ENCODE data around the gene PNLIPRP3.
A peak's percentile ranks its signal among the peaks of the same experiment; 100 is the strongest.
"Not testable (repeated sequence)": the region's sequence is repeated elsewhere in the genome, so short reads cannot be mapped to it uniquely, and the experiment has no call there.

PNLIPRP3 gene

GRCh38 chr10:116427671-116428070, at the start of gene PNLIPRP3:
TSS of gene PNLIPRP3 (plus strand) at chr10:116427847. CDS start at chr10:116428013, 166 bp downstream.
- no peak for DNase-seq (ENCODE audit: low read depth)

GRCh38 chr10:116382290-116382689, 45.4 kb upstream of the PNLIPRP3 start:
- DNase-seq (ENCODE audit: low read depth): no peak

GRCh38 chr10:116385311-116385710, 42.3 kb upstream of the PNLIPRP3 start:
- DNase-seq (ENCODE audit: low read depth): no peak

GRCh38 chr10:116385994-116386809, 41.4 kb upstream of the PNLIPRP3 start:
- peak; percentile 30 for DNase-seq (ENCODE audit: low read depth)

- DNase-seq (ENCODE audit: low read depth): not testable (repeated sequence)
Measured at GRCh38 chr10:116393246-116393831, 34.3 kb upstream of the PNLIPRP3 start.

- no peak for DNase-seq (ENCODE audit: low read depth)
Measured at GRCh38 chr10:116395223-116395985, 32.2 kb upstream of the PNLIPRP3 start.

GRCh38 chr10:116398224-116398623, 29.4 kb upstream of the PNLIPRP3 start:
- no peak for DNase-seq (ENCODE audit: low read depth)

- no peak for DNase-seq (ENCODE audit: low read depth)
Measured at GRCh38 chr10:116402858-116403257, 24.8 kb upstream of the PNLIPRP3 start.

GRCh38 chr10:116403740-116404250, 23.9 kb upstream of the PNLIPRP3 start:
- no peak for DNase-seq (ENCODE audit: low read depth)

- no peak for DNase-seq (ENCODE audit: low read depth)
Measured at GRCh38 chr10:116408719-116409118, 18.9 kb upstream of the PNLIPRP3 start.

GRCh38 chr10:116410351-116410750, 17.3 kb upstream of the PNLIPRP3 start:
- DNase-seq (ENCODE audit: low read depth): no peak

GRCh38 chr10:116417821-116418220, 9.8 kb upstream of the PNLIPRP3 start:
- no peak for DNase-seq (ENCODE audit: low read depth)

- DNase-seq (ENCODE audit: low read depth): no peak
Measured at GRCh38 chr10:116418389-116418788, 9.3 kb upstream of the PNLIPRP3 start.

- DNase-seq (ENCODE audit: low read depth): no peak
Measured at GRCh38 chr10:116421815-116422214, 5.8 kb upstream of the PNLIPRP3 start.

- DNase-seq (ENCODE audit: low read depth): no peak
Measured at GRCh38 chr10:116429288-116429977, 1.8 kb downstream of the PNLIPRP3 start.

GRCh38 chr10:116430288-116430687, 2.6 kb downstream of the PNLIPRP3 start:
- no peak for DNase-seq (ENCODE audit: low read depth)

- DNase-seq (ENCODE audit: low read depth): no peak
Measured at GRCh38 chr10:116431598-116431997, 4.0 kb downstream of the PNLIPRP3 start.

- DNase-seq (ENCODE audit: low read depth): no peak
Measured at GRCh38 chr10:116437076-116437692, 9.5 kb downstream of the PNLIPRP3 start.

- no peak for DNase-seq (ENCODE audit: low read depth)
Measured at GRCh38 chr10:116440330-116441030, 12.8 kb downstream of the PNLIPRP3 start.

GRCh38 chr10:116444527-116445142, 17.0 kb downstream of the PNLIPRP3 start:
- no peak for DNase-seq (ENCODE audit: low read depth)
